Gastroesophageal sphincter (tissue), 3 donors: Measurements from ENCODE around the gene UPK3BL2.
"Not testable (repeated sequence)": the region's sequence is repeated elsewhere in the genome, so short reads cannot be mapped to it uniquely, and the experiment has no call there.

ENCODE experiments used
- POLR2A ChIP-seq, 2 donors: fragments of 450-650 bp; IDR thresholded peaks; one replicate each; pipeline ENCODE4 v1.6.1; 2017; ENCODE audit warnings: antibody characterized with exemption in 2 of 2, mild to moderate bottlenecking in 2 of 2, moderate library complexity in 1 of 2
- POLR2AphosphoS5 ChIP-seq: sonication (generic); formaldehyde crosslinking; IDR thresholded peaks from one replicate; pipeline ENCODE4 v1.6.1; 2017; ENCODE audit warnings: antibody characterized with exemption
- TF ChIP-seq, protein P1 (sequence below), 4 experiments: fragments of 200-600 bp in 2 of 4; fragments of 450-650 bp in 2 of 4; sonication (generic) in 1 of 4; IDR thresholded peaks; one replicate each; pipeline ENCODE4 v1.5.1; 2017 to 2019; ENCODE audit warnings: antibody characterized with exemption in 4 of 4, mild to moderate bottlenecking in 2 of 4, moderate library complexity in 2 of 4

DNA sequence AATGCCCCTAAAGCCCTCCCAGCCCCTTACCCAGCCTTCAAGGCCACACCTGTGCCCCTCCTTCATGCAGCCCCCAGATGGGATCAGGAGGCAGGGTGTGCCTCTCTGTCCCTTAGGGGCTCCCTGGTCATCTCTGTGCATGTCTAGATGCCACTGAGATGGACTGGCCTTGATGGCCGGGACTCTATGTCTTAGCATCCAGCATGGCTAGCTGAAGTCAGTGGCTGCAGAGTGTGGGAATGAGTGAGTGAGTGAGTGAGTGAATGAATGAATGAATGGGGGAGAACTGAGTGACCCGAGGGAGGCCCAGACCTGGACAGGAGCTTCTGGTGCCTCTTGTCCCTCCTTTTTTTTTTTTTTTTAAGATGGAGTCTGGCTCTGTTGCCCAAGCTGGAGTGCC lies 11.4 kb downstream of the UPK3BL2 start:
- TF ChIP-seq, protein P1, sequence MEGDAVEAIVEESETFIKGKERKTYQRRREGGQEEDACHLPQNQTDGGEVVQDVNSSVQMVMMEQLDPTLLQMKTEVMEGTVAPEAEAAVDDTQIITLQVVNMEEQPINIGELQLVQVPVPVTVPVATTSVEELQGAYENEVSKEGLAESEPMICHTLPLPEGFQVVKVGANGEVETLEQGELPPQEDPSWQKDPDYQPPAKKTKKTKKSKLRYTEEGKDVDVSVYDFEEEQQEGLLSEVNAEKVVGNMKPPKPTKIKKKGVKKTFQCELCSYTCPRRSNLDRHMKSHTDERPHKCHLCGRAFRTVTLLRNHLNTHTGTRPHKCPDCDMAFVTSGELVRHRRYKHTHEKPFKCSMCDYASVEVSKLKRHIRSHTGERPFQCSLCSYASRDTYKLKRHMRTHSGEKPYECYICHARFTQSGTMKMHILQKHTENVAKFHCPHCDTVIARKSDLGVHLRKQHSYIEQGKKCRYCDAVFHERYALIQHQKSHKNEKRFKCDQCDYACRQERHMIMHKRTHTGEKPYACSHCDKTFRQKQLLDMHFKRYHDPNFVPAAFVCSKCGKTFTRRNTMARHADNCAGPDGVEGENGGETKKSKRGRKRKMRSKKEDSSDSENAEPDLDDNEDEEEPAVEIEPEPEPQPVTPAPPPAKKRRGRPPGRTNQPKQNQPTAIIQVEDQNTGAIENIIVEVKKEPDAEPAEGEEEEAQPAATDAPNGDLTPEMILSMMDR (IDR thresholded peaks at IDR 0.05), result not testable (repeated sequence)
- not testable (repeated sequence) for TF ChIP-seq POLR2A (IDR thresholded peaks at IDR 0.05); POLR2AphosphoS5
